Myocyte (in vitro differentiated cells): Measurements from ENCODE around the gene SLC43A3. TPM values are rescaled to one million over a fixed set of nuclear protein-coding genes. Genes with fewer than 3 reads are reported as not detected.
A peak's percentile ranks its signal among the peaks of the same experiment; 100 is the strongest.

Source experiments
- DNase-seq: peaks from one replicate; pipeline ENCODE4 v3.0.0-alpha.2; 2012; ENCODE audit warnings: low read depth
- total RNA-seq: library from RNA; depleted of rRNA; stranded (reverse); fragments of >200 nt; gene quantifications from 2 replicates; pipeline ENCODE4 v1.2.3, GENCODE V29; 2014

Gene SLC43A3
- total RNA-seq, 1 donor from 2014 or later: 21.6 TPM

- peak; percentile 85 for DNase-seq
These were observed 66.8 kb downstream of the SLC43A3 start for GRCh38 chr11:57359896-57360690.

GRCh38 chr11:57359396-57359795 is 67.5 kb downstream of the SLC43A3 start:
- DNase-seq: no peak

- DNase-seq: no peak
These were observed 67.9 kb downstream of the SLC43A3 start for GRCh38 chr11:57358991-57359390.

- peak; percentile 68 for DNase-seq
These were observed 68.4 kb downstream of the SLC43A3 start for GRCh38 chr11:57358543-57358961.

- no peak for DNase-seq
These were observed 69.1 kb downstream of the SLC43A3 start for GRCh38 chr11:57357856-57358255.

- no peak for DNase-seq
These were observed 69.6 kb downstream of the SLC43A3 start for GRCh38 chr11:57357310-57357709.

Other genes with a start within 250 kb of the SLC43A3 start
- gene LRRC55, start 245.2 kb downstream of the SLC43A3 start, total RNA-seq: not detected in 2 replicates
- 0.05 TPM in 1 of 2 replicates, not detected in the other for gene APLNR, start 189.9 kb downstream of the SLC43A3 start, total RNA-seq
- gene TNKS1BP1, start 102.2 kb downstream of the SLC43A3 start, total RNA-seq: 75.6 and 86.1 TPM in 2 replicates
- gene SSRP1, start 91.2 kb downstream of the SLC43A3 start, total RNA-seq: 81.9 and 90.8 TPM in 2 replicates
- not detected in 2 replicates for gene P2RX3, start 88.8 kb downstream of the SLC43A3 start, total RNA-seq
- gene PRG3, start 46.0 kb downstream of the SLC43A3 start, total RNA-seq: not detected in 2 replicates
- gene PRG2, start 36.5 kb downstream of the SLC43A3 start, total RNA-seq: not detected in 2 replicates
- 0.53 and 0.94 TPM in 2 replicates for gene RTN4RL2, start 33.4 kb upstream of the SLC43A3 start, total RNA-seq
- 9.1 and 11.0 TPM in 2 replicates for gene SLC43A1, start 88.6 kb upstream of the SLC43A3 start, total RNA-seq
- gene TIMM10, start 103.6 kb upstream of the SLC43A3 start, total RNA-seq: 24.0 and 31.2 TPM in 2 replicates
- 0.16 and 0.21 TPM in 2 replicates for gene SMTNL1, start 110.5 kb upstream of the SLC43A3 start, total RNA-seq
- gene UBE2L6, start 140.6 kb upstream of the SLC43A3 start, total RNA-seq: 31.1 and 36.8 TPM in 2 replicates
- 4.1 TPM in 2 replicates for gene SERPING1, start 170.6 kb upstream of the SLC43A3 start, total RNA-seq
- 1.2 and 2.2 TPM in 2 replicates for gene YPEL4, start 222.8 kb upstream of the SLC43A3 start, total RNA-seq
- gene CLP1, start 230.6 kb upstream of the SLC43A3 start, total RNA-seq: 12.3 and 14.3 TPM in 2 replicates
- gene ZDHHC5, start 241.0 kb upstream of the SLC43A3 start, total RNA-seq: 42.8 and 47.4 TPM in 2 replicates